Endodermal cell (in vitro differentiated cells): ENCODE results near the gene ATP2A3. TPM values are rescaled to one million over a fixed set of nuclear protein-coding genes. Genes with fewer than 3 reads are reported as not detected.

ENCODE experiments used
- DNase-seq: peaks from one replicate; pipeline ENCODE4 v3.0.0-alpha.2; 2017
- H3K27ac ChIP-seq: 2 replicates; pipeline ENCODE4 v1.5.1; 2013; ENCODE audit warnings: mild to moderate bottlenecking, low read depth, low read length, moderate library complexity
- H3K27me3 ChIP-seq: 2 replicates; pipeline ENCODE4 v1.6.1; 2013; ENCODE audit warnings: mild to moderate bottlenecking, low read length, moderate library complexity; ENCODE audit not compliant: insufficient read depth, control insufficient read depth, poor library complexity, severe bottlenecking
- H3K36me3 ChIP-seq: 2 replicates; pipeline ENCODE4 v1.7.0; 2013; ENCODE audit warnings: mild to moderate bottlenecking, low read length, moderate library complexity; ENCODE audit not compliant: control insufficient read depth, insufficient read depth
- H3K4me1 ChIP-seq: one replicate; pipeline ENCODE4 v1.7.0; 2013; ENCODE audit warnings: low read length; ENCODE audit not compliant: control insufficient read depth, insufficient read depth
- H3K4me3 ChIP-seq: 2 replicates; pipeline ENCODE4 v1.5.1; 2013; ENCODE audit warnings: mild to moderate bottlenecking, low read length, moderate library complexity
- H3K9ac ChIP-seq: 2 replicates; pipeline ENCODE4 v1.6.1; 2013; ENCODE audit warnings: mild to moderate bottlenecking, low read length, moderate library complexity; ENCODE audit not compliant: poor library complexity, severe bottlenecking; ENCODE audit errors: extremely low read depth
- H3K9me3 ChIP-seq: 2 replicates; pipeline ENCODE4 v1.6.1; 2013; ENCODE audit warnings: mild to moderate bottlenecking, low read length, moderate library complexity; ENCODE audit not compliant: control insufficient read depth
- H3K27ac Mint-ChIP-seq: 2 replicates; pipeline ENCODE4 v1.8.0; 2020; ENCODE audit warnings: mixed read lengths
- H3K27me3 Mint-ChIP-seq: 2 replicates; pipeline ENCODE4 v1.8.0; 2021; ENCODE audit warnings: mild to moderate bottlenecking, mixed read lengths; ENCODE audit not compliant: insufficient read depth
- H3K36me3 Mint-ChIP-seq: 2 replicates; pipeline ENCODE4 v1.8.0; 2020; ENCODE audit warnings: low read depth, mixed read lengths
- H3K4me1 Mint-ChIP-seq: 2 replicates; pipeline ENCODE4 v1.8.0; 2020; ENCODE audit warnings: mixed read lengths
- H3K4me3 Mint-ChIP-seq: 2 replicates; pipeline ENCODE4 v1.8.0; 2020; ENCODE audit warnings: mild to moderate bottlenecking, moderate library complexity, mixed read lengths
- H3K9me3 Mint-ChIP-seq: 2 replicates; pipeline ENCODE4 v1.8.0; 2020; ENCODE audit warnings: mild to moderate bottlenecking, mixed read lengths
- WGBS, 2 experiments: methylation state at CpG; one replicate each; pipeline versions ENCODE4 v1.1.5 to v1.1.7; 2013; ENCODE audit warnings: missing lambda C conversion rate in 2 of 2, mixed read lengths in 1 of 2; ENCODE audit not compliant: insufficient coverage in 1 of 2, insufficient read length in 1 of 2; 5-methylcytosine and 5-hydroxymethylcytosine counted together
- total RNA-seq, 2 donors: library from RNA; stranded (reverse); fragmentation: NEBNext Ultra II Directional in 1 of 2; extraction: Animal tissue kit (Norgen Biotek cat#: 25700) in 1 of 2; gene quantifications; 2 replicates in 1 of 2; 3 replicates in 1 of 2; pipeline ENCODE4 v1.2.1, GENCODE V29; 2021
- TF ChIP-seq, protein P1 (sequence below): fragments of 200-600 bp; sonication (generic); conservative IDR thresholded peaks from 2 replicates; pipeline ENCODE4 v1.5.0; 2021; ENCODE audit warnings: antibody characterized with exemption, mild to moderate bottlenecking

Gene ATP2A3
- total RNA-seq, 2 donors from 2014 or later: 1.4 to 3.7 TPM

DNA sequence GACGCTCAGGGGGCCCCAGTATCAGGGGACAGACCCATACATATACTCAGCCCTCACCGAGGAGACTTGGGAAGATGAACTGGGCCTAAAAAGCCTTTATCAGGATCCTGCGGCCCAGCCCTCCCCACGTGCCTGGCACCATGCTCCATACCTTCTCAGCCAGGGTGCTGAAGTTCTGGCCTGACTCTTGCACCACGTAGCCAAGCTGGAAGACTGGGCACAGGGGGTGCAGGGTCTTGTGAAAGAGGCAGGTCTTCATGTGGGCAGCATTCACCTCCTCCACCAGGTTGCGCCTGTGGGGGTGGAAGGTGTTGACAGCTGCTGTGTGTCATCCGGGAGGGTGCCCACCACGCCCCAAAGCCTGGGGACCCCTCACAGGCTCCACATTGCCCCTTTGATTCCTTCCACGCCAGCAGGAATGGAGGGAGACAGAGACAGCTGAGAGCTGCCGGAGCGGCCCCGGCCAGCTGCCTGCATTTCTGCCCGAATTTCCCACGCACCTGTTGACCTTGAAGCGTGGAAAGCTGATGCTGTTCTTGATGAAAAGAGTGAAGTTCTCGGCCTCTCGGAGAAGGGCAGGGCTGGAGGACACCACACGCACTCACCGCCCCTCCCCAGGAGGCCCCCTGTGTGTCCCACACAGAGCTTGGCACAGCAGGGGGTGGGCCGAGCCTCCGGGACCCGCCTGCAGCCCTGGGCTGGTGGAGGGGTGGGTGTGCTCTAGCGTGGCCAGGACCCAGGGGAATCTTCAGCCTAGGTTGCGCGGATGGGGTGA lies 61.0 kb downstream of the ATP2A3 start:
- H3K9me3 Mint-ChIP-seq: no peaks in the 10 kb centered on the region
- H3K27me3 Mint-ChIP-seq: no peaks in the 10 kb centered on the region

GRCh38 chr17:3900646-3901045 lies 63.6 kb downstream of the ATP2A3 start:
- Histone ChIP-seq H3K4me3 (no peak overlapping the region), H3K9ac (no peak overlapping the region), H3K27ac (no peak overlapping the region), H3K36me3 (no peaks in the 10 kb centered on the region), H3K9me3 (no peaks in the 10 kb centered on the region), H3K27me3 (no peaks in the 10 kb centered on the region), H3K4me1 (no peaks in the 10 kb centered on the region)
- no peak for DNase-seq
- Mint-ChIP-seq H3K4me3 (no peak overlapping the region), H3K4me1 (peaks cover 4% of the 10 kb centered on the region), H3K27ac (no peak overlapping the region), H3K27me3 (peaks cover 2% of the 10 kb centered on the region), H3K36me3 (no peaks in the 10 kb centered on the region), H3K9me3 (no peaks in the 10 kb centered on the region)
- 82 to 91% methylated on average over 3 to 4 of the region's 6 CpGs for WGBS, 2 experiments
- TF ChIP-seq, protein P1, sequence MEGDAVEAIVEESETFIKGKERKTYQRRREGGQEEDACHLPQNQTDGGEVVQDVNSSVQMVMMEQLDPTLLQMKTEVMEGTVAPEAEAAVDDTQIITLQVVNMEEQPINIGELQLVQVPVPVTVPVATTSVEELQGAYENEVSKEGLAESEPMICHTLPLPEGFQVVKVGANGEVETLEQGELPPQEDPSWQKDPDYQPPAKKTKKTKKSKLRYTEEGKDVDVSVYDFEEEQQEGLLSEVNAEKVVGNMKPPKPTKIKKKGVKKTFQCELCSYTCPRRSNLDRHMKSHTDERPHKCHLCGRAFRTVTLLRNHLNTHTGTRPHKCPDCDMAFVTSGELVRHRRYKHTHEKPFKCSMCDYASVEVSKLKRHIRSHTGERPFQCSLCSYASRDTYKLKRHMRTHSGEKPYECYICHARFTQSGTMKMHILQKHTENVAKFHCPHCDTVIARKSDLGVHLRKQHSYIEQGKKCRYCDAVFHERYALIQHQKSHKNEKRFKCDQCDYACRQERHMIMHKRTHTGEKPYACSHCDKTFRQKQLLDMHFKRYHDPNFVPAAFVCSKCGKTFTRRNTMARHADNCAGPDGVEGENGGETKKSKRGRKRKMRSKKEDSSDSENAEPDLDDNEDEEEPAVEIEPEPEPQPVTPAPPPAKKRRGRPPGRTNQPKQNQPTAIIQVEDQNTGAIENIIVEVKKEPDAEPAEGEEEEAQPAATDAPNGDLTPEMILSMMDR: no peak

More for the DNA sequence above, 61.0 kb downstream of the ATP2A3 start:
- H3K4me3 Mint-ChIP-seq: no peak overlapping the region
- H3K27ac Mint-ChIP-seq: no peak overlapping the region
- Histone ChIP-seq H3K36me3 (no peaks in the 10 kb centered on the region), H3K9ac (no peak overlapping the region), H3K27me3 (no peaks in the 10 kb centered on the region), H3K4me3 (no peak overlapping the region), H3K27ac (no peak overlapping the region), H3K9me3 (no peaks in the 10 kb centered on the region), H3K4me1 (no peaks in the 10 kb centered on the region)
- no peak for DNase-seq
- WGBS, 2 experiments: 84 to 87% methylated on average over 21 to 25 of the region's 25 CpGs
- no peaks in the 10 kb centered on the region for H3K36me3 Mint-ChIP-seq
- TF ChIP-seq, protein P1: no peak
- peaks cover 4% of the 10 kb centered on the region for H3K4me1 Mint-ChIP-seq

- Mint-ChIP-seq H3K27me3 (peaks cover 11% of the 10 kb centered on the region), H3K9me3 (no peaks in the 10 kb centered on the region)
- 93 to 94% methylated on average over 9 to 12 of the region's 12 CpGs for WGBS, 2 experiments
Observed at GRCh38 chr17:3897731-3898130, 66.5 kb downstream of the ATP2A3 start.

More at GRCh38 chr17:3897731-3898130, 66.5 kb downstream of the ATP2A3 start:
- H3K36me3 Mint-ChIP-seq: no peaks in the 10 kb centered on the region
- no peaks in the 10 kb centered on the region for H3K9me3 ChIP-seq
- no peak overlapping the region for H3K27ac ChIP-seq
- no peaks in the 10 kb centered on the region for H3K4me1 ChIP-seq
- no peak overlapping the region for H3K4me3 Mint-ChIP-seq
- no peaks in the 10 kb centered on the region for H3K36me3 ChIP-seq
- peaks cover 7% of the 10 kb centered on the region for H3K4me1 Mint-ChIP-seq
- H3K27me3 ChIP-seq: peaks cover 8% of the 10 kb centered on the region
- no peak overlapping the region for H3K9ac ChIP-seq
- DNase-seq: no peak
- no peak overlapping the region for H3K4me3 ChIP-seq
- H3K27ac Mint-ChIP-seq: no peak overlapping the region
- TF ChIP-seq, protein P1: no peak
